Upper lobe of left lung (tissue), 4 donors: ENCODE data around the gene ZSWIM6.

Experiments used
- POLR2A ChIP-seq, 4 donors: fragments of 450-650 bp; IDR thresholded peaks; one replicate each; pipeline ENCODE4 v1.5.1; 2016 to 2017; ENCODE audit warnings: antibody characterized with exemption in 4 of 4, mild to moderate bottlenecking in 2 of 4
- POLR2AphosphoS5 ChIP-seq, 2 donors: sonication (generic); formaldehyde crosslinking; IDR thresholded peaks; one replicate each; pipeline ENCODE4 v1.5.1; 2017; ENCODE audit warnings: antibody characterized with exemption in 2 of 2
- TF ChIP-seq, protein P1 (sequence below), 6 experiments: fragments of 450-650 bp in 4 of 6; fragments of 200-600 bp in 2 of 6; sonication (generic) in 2 of 6; IDR thresholded peaks; one replicate each; pipeline ENCODE4 v1.5.1; 2016 to 2019; ENCODE audit warnings: antibody characterized with exemption in 6 of 6

DNA sequence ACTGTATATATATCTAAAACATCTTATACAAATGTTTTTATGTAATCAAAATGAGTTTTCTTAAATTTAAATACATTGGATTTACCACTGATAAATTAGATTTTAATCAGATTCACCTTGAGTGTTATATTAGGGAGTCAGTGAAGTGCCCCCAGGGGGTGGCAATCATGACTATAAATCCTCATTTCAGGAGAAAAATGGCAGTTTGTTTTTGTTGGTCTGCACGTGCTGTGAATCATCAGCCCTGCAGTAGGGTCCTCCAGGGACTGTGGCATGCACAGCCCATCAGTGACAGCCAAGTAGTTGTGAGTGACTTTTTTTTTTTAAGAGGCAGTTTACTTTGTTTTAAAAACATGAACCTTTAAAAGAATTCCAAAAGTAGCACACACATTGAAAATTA lies 65.2 kb downstream of the ZSWIM6 start:
- TF ChIP-seq, protein P1, sequence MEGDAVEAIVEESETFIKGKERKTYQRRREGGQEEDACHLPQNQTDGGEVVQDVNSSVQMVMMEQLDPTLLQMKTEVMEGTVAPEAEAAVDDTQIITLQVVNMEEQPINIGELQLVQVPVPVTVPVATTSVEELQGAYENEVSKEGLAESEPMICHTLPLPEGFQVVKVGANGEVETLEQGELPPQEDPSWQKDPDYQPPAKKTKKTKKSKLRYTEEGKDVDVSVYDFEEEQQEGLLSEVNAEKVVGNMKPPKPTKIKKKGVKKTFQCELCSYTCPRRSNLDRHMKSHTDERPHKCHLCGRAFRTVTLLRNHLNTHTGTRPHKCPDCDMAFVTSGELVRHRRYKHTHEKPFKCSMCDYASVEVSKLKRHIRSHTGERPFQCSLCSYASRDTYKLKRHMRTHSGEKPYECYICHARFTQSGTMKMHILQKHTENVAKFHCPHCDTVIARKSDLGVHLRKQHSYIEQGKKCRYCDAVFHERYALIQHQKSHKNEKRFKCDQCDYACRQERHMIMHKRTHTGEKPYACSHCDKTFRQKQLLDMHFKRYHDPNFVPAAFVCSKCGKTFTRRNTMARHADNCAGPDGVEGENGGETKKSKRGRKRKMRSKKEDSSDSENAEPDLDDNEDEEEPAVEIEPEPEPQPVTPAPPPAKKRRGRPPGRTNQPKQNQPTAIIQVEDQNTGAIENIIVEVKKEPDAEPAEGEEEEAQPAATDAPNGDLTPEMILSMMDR (IDR thresholded peaks at IDR 0.05): no peak
- TF ChIP-seq POLR2AphosphoS5 (IDR thresholded peaks at IDR 0.05) (no peak), POLR2A (IDR thresholded peaks at IDR 0.05) (no peak)
